LNCaP clone FGC (cell line): ENCODE results near the gene AKR1C2.
A peak's percentile ranks its signal among the peaks of the same experiment; 100 is the strongest.
"Not testable (repeated sequence)": the region's sequence is repeated elsewhere in the genome, so short reads cannot be mapped to it uniquely, and the experiment has no call there.

Source experiments
- DNase-seq: peaks from one replicate; pipeline ENCODE4 v3.0.0-alpha.2; 2011; ENCODE audit warnings: low read depth
- H3K4me3 ChIP-seq: 2 replicates; pipeline ENCODE4 v1.5.1; 2011; ENCODE audit warnings: mild to moderate bottlenecking, low read depth, low read length, control low read depth
- TF ChIP-seq, protein P1 (sequence below): IDR thresholded peaks from 2 replicates; pipeline ENCODE4 v1.5.1; 2012; ENCODE audit warnings: mild to moderate bottlenecking; ENCODE audit not compliant: control insufficient read depth, insufficient read depth; ENCODE audit errors: extremely low read depth

The AKR1C2 gene

DNA sequence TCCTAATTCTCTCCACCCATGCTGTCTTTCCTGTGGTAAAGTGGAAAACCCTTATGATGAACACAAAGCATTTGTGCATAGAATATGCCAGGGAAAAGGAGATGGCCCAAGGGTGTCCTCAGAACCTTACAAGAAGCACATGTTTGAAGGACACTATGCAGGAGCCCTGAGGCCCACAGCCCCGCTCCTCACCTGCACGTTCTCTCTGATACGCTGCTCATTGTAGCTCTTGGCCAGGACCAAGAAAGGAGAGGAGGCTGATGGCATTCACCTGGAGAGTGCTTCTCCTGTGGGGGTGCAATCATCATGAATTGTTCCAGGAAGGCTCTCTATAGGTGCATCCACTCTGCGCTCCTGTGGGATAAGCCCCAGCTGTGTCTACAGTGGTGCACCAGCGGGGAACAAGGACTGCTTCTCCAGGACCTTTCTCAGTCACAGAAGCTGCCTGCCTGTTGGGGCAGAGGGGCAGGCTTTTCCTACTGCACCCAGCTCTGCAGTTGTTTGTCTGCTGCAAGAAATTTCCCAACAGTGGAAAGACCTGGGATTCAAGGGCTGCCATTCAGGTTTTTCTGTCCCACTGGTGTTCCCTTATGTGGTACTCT is 19.9 kb downstream of the AKR1C2 start:
- TF ChIP-seq, protein P1, sequence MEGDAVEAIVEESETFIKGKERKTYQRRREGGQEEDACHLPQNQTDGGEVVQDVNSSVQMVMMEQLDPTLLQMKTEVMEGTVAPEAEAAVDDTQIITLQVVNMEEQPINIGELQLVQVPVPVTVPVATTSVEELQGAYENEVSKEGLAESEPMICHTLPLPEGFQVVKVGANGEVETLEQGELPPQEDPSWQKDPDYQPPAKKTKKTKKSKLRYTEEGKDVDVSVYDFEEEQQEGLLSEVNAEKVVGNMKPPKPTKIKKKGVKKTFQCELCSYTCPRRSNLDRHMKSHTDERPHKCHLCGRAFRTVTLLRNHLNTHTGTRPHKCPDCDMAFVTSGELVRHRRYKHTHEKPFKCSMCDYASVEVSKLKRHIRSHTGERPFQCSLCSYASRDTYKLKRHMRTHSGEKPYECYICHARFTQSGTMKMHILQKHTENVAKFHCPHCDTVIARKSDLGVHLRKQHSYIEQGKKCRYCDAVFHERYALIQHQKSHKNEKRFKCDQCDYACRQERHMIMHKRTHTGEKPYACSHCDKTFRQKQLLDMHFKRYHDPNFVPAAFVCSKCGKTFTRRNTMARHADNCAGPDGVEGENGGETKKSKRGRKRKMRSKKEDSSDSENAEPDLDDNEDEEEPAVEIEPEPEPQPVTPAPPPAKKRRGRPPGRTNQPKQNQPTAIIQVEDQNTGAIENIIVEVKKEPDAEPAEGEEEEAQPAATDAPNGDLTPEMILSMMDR, result no peak
- no peak for DNase-seq
- H3K4me3 ChIP-seq, result no peak overlapping the region

GRCh38 chr10:4982764-4983226 is 20.9 kb downstream of the AKR1C2 start:
- TF ChIP-seq, protein P1, result no peak

GRCh38 chr10:4981722-4982471 is 21.8 kb downstream of the AKR1C2 start:
- no peak overlapping the region for H3K4me3 ChIP-seq
- TF ChIP-seq, protein P1, result peak; percentile 68
- peak; percentile 27 for DNase-seq

More at GRCh38 chr10:4982764-4983226, 20.9 kb downstream of the AKR1C2 start:
- no peak for DNase-seq
- H3K4me3 ChIP-seq, result no peak overlapping the region

GRCh38 chr10:4980793-4981192 is 22.9 kb downstream of the AKR1C2 start:
- no peak for DNase-seq
- TF ChIP-seq, protein P1, result no peak
- no peak overlapping the region for H3K4me3 ChIP-seq

DNA sequence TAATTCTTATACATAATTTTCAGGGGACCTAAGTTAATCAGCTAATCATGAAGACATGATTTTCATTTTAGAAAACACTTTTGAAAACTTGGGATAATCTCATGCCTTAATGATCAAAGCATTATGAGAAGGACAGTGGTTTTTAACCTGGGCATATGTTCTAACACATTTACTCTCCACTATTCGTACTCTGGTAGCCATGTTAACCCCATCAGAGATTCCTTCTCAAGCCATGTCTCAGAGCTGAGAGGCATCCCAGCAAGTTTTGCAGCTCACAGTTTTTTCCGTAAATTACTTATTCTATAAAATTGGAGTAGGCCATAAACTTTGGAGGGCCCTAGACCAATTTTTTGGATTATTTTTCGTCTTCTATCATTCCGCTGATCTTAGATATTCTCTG is 24.8 kb downstream of the AKR1C2 start:
- TF ChIP-seq, protein P1, result no peak
- DNase-seq, result no peak
- H3K4me3 ChIP-seq, result no peak overlapping the region

GRCh38 chr10:4977025-4977424 is 26.6 kb downstream of the AKR1C2 start:
- TF ChIP-seq, protein P1, result no peak
- no peak for DNase-seq
- no peak overlapping the region for H3K4me3 ChIP-seq

DNA sequence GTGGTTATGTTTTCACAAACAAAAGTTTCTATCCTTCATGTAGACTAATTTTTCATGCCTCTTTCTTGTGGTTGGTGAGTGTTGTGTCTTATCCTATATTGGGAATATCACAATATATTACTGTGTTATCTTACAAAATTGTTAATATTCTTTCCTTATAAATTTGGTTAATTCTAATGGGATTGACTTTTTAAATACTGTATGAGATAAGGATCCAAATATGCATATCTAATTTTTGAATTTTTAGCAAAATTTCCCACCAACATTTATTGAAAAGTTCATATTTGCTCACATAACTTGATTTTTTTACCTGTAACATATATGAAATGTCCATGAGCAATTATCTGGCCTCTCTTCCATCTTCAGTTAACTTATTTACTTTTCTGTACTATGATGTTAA is 29.3 kb downstream of the AKR1C2 start:
- DNase-seq, H3K4me3 ChIP-seq: not testable (repeated sequence)

GRCh38 chr10:4973294-4973693 is 30.4 kb downstream of the AKR1C2 start:
- H3K4me3 ChIP-seq, DNase-seq: not testable (repeated sequence)

- H3K4me3 ChIP-seq, DNase-seq: not testable (repeated sequence)
Observed at GRCh38 chr10:4972369-4973142, 31.1 kb downstream of the AKR1C2 start.

DNA sequence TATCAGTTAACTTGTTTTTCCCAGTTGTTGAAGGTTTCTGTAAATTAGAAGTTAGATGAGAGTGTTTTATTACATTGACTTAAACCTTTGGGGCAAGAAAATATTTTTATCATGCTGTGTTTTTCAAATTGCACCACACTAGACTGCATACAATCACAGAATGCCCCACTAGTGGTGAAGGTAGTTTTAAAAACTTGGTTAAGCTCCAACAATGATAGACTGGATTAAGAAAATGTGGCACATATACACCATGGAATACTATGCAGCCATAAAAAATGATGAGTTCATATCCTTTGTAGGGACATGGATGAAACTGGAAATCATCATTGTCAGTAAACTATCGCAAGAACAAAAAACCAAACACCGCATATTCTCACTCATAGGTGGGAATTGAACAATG is 33.3 kb downstream of the AKR1C2 start:
- not testable (repeated sequence) for DNase-seq, H3K4me3 ChIP-seq

GRCh38 chr10:4969289-4969688 is 34.4 kb downstream of the AKR1C2 start:
- DNase-seq, H3K4me3 ChIP-seq: not testable (repeated sequence)
